PC-3 (cell line): ENCODE results near the gene MGAT4B.

Experiments used
- CTCF ChIP-seq: fragments of 300-600 bp; sonication (generic); conservative IDR thresholded peaks from 2 replicates; pipeline ENCODE4 v1.5.1; 2017; ENCODE audit warnings: antibody characterized with exemption, low read depth, mild to moderate bottlenecking, low read length
- EZH2 ChIP-seq: fragments of 300-600 bp; sonication (generic); IDR thresholded peaks from one replicate; pipeline ENCODE4 v1.6.1; 2017; ENCODE audit warnings: antibody characterized with exemption, mild to moderate bottlenecking, low read length; ENCODE audit not compliant: unreplicated experiment

GRCh38 chr5:179779826-179780225 lies 26.8 kb downstream of the MGAT4B start:
- no peak for TF ChIP-seq CTCF
- no peak for TF ChIP-seq EZH2
